Measurements from ENCODE around the gene SIK2.

SIK2 gene

DNA sequence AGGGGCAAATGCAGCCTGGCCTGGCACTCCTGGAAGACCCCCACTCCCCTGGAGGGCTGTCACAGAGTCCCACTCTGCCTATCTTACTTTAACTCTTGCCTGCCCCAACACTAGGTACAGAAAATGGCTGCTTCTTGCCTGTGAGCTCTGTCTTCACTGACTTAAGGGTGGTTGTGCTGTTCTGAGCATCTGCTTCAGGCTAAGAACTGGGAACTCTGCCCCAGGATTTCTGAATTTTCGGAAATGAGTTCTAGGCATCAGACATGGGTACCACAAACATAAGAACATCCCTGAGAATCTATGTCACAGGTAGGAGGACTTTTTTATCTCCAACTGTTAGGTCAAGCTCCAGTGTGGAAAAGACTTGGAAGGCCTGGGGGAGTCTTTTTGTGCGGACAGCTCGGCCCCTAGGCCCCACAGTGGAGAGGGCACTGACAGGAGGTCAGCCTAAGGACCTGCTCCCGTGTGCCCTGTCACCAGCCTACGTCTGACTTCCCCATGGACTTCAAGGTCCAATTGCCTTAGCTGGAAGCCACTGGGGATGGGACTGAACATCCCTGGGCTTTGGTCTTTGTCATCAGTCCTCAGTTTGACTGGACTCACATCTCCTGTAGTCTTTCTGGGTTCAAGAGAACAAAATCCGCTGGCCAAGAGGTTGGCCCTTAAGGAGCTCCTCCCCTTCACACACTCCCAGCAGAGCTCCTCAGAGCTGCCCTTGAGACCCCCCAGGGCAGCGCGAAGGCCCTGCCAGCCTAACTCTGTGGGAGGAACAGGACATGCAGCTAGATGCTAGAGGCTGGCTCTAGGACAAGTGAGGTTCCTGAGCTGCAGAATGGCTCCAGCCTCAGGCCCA, 132.1 kb downstream of the SIK2 start:
- DNase-seq, result no peak

DNA sequence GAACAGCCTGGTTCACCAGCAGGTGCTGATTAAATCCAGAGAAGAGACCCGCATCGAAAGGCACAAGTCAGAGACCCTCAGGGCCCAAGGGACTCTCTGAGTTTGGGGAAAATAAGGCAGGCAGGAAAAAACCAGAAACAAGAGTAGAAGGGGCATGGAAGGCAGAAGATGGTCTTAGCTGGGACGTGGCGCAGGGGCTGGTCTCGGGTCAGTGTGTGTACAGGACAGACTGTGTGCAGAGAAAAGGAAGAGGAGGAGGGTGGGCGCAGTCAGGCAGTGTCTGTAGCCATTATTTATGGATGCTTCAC, 132.7 kb downstream of the SIK2 start:
- DNase-seq, result no peak

DNA sequence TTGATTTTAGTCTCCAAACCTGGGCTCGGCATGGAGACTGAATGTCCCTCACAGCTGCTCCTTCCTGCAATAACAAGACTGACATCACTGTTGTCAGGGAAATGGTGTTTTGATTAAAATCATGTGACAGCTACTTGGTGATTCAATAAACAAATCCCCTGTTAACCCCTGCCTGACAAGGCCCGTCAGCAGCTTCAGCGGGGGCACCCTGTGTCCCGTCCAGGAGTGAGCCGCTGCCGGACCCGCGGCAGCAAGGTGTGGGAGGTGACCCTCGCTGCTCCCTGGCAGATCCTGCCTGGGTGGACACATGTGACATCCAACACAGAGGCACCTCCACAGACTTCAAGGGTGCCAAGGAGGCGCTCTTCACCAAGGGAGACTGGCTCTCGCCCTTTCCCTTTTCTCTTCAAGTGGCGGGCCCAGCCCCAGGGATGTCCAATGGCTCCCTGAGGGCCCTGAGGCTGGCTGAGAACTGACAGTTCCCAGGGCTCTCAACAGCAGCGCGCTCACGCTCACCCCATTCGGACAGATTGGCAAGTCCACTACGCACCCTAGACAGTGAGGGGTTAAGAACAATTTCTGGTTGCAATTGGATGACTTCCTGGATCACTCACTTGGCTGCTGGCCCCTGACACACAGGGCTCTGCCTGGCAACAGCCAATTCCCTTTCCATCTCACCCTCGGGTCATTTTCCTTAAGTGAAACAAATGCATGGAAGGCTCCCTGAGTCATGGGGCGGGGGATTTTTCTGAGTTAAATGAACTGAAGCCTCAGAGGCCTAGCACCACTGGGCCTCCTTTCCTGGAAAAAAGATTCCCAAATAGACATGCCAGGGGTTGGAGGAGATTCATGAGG, 133.2 kb downstream of the SIK2 start:
- peak; percentile 89 for DNase-seq

DNA sequence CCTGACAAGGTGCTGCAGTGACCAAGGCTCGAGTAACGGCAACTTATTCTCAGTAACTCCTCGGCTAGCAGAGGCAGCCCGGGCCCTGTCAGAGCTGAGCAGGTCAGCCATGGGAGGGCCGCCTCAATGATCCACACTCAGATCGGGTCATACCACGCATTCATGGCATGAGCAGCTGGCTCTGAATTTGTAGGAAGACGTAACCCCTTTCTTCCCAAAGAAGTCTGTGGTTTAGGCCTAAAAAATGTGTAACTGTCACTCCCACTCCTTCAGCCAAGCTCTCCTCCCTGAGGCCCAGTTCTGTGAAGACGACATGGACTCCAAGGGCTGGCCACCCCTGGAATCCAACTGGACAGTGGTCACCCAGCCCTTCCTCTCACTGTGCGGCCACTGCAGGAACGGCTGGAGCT, 133.9 kb downstream of the SIK2 start:
- DNase-seq, result no peak

DNA sequence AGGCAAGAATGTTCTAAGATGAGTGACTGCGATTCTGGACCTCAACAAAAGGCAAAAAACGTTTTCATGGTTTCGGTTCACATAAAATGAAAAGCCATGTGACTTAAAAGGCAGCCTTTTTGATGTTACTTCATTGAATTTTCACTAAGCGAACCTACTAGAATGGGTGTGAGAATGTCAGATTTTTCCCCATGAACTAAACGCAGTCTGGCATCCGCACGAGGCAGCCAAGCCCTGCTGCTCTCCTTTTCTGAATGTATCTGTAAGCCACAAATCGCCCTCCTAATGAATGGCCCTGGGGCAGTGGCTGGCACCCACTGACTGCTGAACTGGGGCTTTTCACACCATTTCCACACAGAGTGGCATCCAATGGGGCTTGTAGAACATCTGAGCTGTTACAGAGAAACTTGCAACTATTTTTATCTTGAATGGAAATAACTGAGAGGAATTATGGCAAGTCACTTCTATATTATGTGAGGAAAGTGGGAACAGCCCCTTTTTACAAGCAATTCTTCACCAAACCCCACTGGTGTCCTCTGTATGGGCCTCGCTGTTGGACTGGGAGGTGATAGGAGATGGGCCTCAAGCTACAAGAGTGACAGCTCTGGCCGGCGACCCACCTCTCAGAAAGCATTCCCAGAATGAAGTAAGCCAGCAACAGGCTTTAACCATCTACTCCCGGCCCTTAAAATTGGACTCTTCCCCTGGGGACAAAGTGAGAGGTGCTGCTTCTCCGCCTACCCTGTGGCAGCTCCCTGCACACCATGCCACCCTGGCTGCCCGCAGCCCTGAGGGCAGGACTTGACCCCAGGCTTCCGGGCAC, 134.6 kb downstream of the SIK2 start:
- DNase-seq, result no peak

DNA sequence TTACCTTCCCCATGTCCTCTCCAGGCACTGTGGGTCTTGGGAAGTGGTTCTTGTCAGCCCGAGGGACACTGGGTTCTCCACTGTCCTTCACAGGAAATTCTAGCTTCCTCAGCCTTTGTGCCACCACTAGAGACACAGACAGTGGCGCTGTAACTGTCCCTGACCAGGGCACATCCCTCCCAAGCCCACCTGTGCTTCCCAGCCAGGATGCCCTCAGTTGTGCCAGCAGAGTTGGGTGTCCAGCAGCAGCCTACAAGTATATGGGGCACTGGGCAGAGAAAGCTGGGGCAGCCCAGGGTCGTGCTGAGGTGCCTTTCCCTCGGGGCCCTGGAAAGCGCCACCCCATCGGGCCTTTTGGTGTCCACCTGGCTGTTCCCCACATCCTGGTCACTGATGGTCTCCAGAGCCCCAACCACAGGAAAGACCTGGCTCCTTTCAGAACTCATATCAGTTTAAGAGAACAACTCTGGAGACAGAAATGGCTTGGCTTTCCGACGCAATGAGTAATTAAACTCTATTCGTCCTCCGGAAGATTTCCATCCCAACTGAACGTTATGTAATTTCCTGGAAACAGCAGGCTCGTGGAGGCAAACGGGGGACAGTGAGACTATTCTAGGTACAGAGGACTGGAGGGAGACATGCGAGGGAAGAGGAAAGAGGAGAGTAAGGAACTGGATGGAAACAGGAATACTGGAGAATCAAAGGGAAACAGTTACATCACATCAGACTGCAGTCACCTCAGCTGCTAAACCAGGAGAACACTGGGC, 135.4 kb downstream of the SIK2 start:
- DNase-seq, result no peak

DNA sequence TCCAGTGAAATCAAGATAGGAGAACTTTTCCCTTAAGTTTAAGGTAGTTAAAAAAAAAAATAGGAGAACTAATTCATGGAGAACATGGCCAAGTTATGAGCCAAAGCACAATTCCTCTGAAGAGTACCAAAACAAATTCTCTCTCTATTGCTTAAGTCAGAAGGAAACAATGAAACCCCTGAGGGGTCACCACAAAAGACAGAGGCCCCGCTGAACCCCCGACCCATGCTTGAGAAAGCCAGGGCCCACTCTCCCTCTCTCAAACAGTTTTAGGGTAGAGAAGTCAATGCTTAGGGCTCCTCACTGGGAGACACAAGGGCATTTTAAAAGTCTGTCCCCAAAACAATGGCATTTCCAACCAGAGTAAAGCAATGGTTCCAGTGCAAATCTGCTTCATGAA, 137.1 kb downstream of the SIK2 start:
- no peak for DNase-seq

DNA sequence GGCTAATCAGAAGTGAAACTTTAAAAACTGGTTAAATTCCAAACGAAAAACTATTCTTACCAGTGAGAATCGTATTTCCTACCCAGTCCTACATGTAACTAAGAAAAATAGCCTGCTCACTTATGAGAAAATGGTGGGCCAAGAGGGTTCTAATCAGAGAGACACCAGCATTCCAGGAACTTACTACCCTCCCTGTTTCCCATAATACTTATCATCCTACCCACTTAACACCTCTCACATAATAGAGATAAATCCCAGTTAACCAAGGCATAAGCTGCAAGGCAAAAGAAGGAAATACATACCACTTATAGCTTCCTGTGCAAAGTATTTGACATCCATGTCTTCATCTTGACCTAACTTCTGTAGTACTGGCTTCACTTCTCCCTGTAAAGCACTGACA, 139.5 kb downstream of the SIK2 start:
- no peak for DNase-seq

DNA sequence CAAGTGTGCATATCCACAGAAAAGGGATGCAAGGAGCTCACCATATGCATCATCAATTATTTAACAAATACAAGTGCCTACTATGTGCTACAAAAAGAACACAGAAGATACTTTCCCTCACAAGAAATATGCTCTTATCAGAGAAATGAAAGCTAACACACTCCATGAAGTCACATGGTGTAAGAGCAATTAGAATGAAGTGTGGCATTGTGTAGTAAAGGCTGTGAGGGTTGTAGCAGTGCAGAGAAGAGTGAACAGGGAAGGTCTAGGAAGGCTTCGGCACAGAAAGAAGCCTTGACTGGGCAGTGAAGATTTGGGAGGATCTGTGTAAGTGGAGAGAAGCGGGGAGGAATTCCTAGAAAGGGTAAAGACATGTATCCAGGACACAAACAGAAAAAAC, 141.5 kb downstream of the SIK2 start:
- no peak for DNase-seq

DNA sequence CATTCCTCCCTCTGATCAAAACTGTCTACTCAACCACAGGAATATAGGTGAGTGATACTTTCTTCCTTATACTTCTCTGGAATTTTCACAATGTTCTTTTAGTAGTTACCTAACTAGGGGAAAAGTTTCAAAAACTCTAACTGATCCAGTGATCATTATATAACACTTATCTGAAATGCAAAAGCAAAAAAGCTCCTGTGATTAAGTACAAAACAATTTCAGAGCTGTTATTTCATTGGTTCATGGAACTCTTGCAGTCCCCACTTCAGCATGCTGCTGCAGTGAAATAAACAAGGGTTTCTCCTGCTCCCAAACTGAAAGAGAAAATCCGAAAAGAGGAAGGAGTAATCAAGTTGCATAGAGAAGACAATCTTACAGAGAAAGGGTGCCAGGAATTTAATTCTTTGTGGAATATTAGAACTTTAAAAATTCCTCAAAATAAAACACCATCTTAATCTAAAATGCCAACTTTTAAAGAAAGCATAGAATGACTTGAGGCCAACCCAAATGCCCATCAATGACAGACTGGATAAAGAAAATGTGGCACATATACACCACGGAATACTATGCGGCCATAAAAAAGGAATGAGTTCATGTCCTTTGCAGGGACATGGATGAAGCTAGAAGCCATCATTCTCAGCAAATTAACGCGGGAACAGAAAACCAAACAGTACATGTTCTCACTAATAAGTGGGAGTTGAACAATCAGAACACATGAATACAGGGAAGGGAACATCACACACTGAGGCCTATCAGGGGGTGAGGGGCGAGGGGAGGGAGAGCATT, 143.7 kb downstream of the SIK2 start:
- DNase-seq, result no peak

DNA sequence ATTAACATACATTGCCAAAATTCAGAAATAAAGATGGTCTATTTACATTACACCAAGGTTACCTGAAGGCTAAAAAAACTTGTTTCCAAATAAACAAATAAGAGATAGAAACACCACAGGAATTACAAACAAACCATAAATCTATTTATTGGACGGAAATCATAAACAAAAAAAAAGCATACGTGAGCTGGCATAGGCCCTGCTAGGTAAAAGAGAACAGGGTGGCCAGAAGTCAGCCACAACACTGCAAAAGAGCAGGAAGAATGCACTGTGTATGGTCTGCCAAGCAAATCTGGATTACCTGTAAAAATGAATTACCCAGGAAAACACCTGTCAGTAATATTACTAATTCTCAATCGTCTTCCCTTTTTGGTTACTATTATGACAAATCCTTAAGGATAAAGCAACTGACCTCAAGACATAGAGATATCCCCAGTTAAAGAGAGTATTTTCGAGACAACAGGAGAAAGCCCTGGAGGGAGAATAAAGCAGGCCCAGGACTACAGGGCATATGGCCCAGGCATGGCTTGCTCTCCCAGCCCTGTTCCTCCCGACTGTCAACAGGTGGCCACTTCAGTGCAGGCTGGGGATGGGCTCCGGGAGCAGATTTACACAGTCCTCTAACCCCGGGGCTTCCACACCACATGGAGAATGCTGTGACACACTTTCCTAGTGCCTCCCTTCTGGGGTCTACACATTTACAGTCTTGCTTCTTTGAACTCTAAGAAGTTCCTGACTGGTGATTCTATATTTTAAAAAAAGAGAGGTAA, 146.0 kb downstream of the SIK2 start:
- DNase-seq, result no peak

DNA sequence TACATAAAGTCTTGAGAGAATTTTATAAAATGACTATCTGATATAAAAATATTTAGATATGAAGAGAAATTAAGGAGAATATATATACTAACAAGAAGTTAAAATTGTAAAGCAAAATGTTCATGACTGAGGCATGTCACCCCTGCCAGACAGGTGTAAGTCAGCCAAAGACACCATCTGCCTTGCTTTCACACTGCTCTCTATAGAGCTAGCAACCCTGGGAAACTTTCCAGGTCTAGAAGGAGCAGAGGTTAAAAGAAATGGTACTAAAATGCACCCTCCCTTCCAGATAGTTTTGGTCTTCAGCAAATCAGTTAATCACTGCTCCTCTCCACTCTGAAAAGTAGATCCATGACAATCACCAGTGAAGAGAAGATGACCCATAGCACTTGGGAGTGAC, 147.4 kb downstream of the SIK2 start:
- no peak for DNase-seq

DNA sequence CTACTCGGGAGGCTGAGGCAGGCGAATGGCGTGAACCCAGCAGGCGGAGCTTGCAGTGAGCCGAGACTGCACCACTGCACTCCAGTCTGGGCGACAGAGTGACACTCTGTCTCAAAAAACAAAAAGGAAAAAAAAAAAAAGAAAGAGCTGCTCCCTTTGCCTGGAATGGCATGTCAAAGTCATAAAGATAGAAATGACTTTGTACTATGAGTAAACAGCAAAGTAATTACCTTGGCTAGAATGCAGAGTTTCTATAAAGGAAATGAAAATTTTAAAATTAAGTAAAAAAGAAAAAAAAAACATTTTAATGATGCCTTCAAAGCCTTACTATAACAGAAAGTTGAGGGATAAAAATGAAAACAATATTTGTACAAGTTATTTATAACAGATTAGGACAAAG, 153.8 kb downstream of the SIK2 start:
- no peak for DNase-seq

DNA sequence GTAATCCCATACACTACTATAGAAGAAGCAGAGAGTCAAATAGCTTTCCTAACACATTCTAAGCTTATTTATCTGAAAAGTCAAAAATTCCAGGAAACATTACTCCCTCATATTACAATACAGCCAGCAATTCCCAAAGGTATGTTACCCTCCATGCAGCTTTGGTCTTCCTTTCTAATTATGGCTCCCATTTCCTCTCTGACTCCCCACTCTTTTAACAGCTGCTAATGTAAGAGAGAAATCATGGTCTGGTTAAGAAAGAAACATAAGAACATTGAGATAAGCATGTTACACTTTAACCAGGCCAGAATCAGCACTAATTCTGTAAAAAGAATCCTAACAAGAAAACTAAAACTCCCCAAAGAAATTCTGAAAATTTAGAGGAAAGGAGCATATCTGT, 157.1 kb downstream of the SIK2 start:
- DNase-seq, result no peak

DNA sequence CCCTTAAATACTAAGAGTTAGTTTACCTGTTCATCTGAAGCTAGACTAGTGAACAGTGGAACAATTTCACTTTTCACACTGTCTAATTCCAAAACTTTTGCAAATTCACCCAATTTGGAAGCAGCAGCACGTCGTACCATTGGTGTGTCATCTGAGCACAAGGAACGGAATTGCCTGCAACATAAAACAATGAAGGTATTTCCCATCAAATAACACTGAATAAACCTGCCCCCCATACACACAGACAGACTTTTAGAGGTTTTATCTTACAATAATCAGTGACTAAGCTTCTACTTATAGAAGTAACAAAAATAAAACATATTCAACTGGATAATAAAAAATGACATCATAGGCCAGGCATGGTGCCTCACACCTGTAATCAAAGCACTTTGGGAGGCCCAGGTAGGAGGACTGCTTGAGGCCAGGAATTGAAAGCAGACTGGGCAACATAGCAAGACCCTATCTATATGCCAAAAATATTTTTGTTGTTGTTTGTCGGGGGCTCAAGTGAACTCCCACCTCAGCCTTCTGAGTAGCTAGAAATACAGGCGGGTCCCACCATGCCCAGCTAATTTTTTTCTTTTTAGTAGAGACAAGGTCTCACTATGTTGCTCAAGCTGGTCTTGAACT, 157.6 kb downstream of the SIK2 start:
- DNase-seq, result no peak

DNA sequence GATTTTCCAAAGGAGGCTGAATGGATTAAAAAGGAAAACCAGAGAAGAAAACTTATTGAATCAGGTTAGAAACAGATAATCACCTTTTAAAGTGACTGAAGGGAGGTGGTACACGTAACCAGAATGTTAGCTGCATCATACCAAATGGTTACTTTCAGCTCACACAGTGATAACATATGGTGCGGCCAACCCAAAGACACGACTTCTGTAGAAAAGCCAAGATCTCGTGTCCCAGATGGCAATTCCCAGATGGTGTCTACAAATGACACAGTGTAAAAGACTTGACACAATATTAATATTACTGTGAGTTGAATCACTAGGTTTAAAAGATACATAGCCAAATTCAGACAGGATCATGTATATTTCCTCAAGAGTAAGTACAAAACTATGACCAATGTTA, 158.8 kb downstream of the SIK2 start:
- DNase-seq, result no peak

DNA sequence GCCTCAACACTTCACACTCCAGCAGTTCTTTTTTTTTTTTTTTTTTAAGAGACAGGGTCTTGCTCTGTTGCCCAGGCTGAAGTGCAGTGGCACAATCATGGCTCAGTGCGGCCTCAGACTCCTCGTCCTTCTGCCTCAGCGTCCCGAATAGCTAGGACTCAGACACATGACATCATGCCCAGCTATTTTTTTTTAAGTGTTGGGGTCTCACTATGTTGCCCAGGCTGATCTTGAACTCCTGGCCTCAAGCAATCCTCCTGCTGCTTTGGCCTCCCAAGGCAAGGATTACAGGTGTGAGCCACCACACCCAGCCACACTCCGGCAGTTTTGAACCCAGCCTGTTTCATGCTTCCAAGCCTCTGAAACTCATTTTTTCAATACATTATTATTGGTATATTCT, 160.3 kb downstream of the SIK2 start:
- no peak for DNase-seq

DNA sequence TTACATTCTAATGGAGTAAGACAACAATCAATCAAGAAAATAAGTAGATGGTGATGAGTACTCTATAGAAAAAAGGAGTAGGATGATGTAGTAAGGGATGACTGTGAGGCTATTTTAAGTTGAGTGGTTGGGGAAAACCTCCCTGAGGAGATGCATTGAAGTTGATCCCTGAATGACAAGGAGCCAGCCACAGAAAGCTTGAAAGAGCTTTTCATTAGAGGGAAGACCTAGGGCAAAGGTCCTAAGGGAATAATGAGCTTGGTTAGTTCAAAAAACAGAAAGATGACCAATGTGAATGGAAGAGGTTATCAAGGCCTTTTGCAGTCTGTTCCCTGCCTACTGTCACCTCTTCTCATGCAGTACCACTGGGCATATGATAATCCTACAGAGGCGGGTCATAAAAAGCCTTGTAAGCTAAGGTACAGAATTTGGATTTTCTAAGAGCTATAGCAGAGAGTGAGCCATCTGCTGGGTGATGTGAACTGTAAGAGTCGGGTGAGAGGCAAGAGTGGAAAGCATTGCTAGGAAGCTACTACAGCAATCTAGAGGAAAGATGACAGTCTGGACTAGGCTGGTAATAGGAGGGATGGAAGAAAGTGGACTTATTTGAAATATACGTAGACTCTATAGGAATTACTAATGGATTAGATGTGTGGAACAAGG, 160.9 kb downstream of the SIK2 start:
- no peak for DNase-seq

DNA sequence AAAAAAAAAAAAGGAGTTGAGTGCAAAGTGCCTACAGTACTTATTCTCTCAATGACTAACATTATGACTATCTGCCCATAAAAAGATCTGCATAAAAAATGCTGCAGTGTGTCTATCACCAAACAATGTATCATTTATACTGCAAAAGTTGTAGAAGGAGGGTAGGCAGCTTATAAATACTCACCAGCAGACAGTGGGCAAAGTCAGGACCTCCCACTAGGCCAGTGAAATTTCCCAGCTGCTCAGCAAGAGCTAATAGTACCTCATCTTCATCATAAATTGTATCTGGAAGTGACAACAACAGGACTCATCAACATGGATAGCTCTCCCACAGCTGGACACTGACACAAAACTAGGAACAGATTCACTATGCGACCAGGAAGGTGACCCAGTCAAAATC, 162.4 kb downstream of the SIK2 start:
- no peak for DNase-seq

Data from DMS79 treated with DMSO at 0.1 percent for 48 hours (cell line).